ENCODE measurements around the gene CCT2. TPM values are rescaled to one million over a fixed set of nuclear protein-coding genes. Genes with fewer than 3 reads are reported as not detected.

Gene CCT2
- total RNA-seq, 2 donors from 2014 or later, result 68.2 to 71.1 TPM

DNA sequence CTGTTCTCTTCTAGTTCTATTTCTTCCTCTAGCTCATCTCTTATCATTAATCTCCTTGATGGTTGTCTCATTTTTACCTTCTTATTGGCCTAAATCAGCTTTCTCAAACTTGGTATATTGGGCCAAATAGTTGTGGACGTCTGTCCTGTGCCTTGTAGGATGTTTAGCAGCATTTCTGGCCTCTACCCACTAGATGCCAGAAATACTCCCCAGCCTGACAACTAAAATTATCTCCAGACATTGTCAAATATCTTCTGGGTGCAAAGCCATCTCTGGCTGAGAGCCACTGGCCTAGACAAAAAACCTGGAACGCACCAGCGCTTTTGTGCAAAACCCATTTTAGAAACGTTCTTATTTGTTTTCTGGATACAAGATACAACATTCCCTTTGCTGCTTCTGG lies 64.3 kb downstream of the CCT2 start:
- TF ChIP-seq, protein P1, sequence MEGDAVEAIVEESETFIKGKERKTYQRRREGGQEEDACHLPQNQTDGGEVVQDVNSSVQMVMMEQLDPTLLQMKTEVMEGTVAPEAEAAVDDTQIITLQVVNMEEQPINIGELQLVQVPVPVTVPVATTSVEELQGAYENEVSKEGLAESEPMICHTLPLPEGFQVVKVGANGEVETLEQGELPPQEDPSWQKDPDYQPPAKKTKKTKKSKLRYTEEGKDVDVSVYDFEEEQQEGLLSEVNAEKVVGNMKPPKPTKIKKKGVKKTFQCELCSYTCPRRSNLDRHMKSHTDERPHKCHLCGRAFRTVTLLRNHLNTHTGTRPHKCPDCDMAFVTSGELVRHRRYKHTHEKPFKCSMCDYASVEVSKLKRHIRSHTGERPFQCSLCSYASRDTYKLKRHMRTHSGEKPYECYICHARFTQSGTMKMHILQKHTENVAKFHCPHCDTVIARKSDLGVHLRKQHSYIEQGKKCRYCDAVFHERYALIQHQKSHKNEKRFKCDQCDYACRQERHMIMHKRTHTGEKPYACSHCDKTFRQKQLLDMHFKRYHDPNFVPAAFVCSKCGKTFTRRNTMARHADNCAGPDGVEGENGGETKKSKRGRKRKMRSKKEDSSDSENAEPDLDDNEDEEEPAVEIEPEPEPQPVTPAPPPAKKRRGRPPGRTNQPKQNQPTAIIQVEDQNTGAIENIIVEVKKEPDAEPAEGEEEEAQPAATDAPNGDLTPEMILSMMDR (IDR thresholded peaks at IDR 0.05), result no peak
- no peak for TF ChIP-seq POLR2A (IDR thresholded peaks at IDR 0.05)
- Histone ChIP-seq H3K36me3 (replicated peaks in 1 of 2; ENCODE audit: insufficient read depth in 1 of 2, low read depth in 2 of 2) (no peaks in the 10 kb centered on the region), H3K4me1 (no peaks in the 10 kb centered on the region), H3K9me3 (no peaks in the 10 kb centered on the region), H3K27ac (no peak overlapping the region), H3K27me3 (no peaks in the 10 kb centered on the region), H3K4me3 (no peak overlapping the region)
- 48 to 61% methylated on average over 4 of the region's 4 CpGs for WGBS, 2 donors
- DNase-seq, result no peak
- ATAC-seq, result no peak
- intact Hi-C loops (cut with DNase I), result no loop called here

Small RNA genes within 50 kb of the gene (microRNA-seq; reads per million reads assigned to microRNA genes)
- gene MIR3913-1 (ENCODE audit: borderline number of aligned reads in 2 of 2, borderline replicate concordance in 2 of 2), result 0 reads per million in 2 donors
- 0 reads per million in 2 donors for gene MIR3913-2 (ENCODE audit: borderline number of aligned reads in 2 of 2, borderline replicate concordance in 2 of 2)

Small RNA genes within 50 kb of the gene (small RNA-seq; reads per million reads assigned to genes)
- gene MIR3913-1, result 9.9 reads per million, percentile 92 among the genes with 10 or more reads in this experiment

Other genes with a start within 250 kb of the CCT2 start
- gene LYZ, start 237.1 kb upstream of the CCT2 start, total RNA-seq, result 100 to 1,000 TPM in 1 of 2 donors, 10 to 100 TPM in 1; 18.8 to 118 TPM
- 10 to 100 TPM; 14.3 to 15.8 TPM for gene YEATS4, start 225.7 kb upstream of the CCT2 start, total RNA-seq
- 10 to 100 TPM in 1 of 2 donors, 1 to 10 TPM in 1; 4.9 to 14.3 TPM for gene FRS2, start 115.1 kb upstream of the CCT2 start, total RNA-seq
- not detected for gene LRRC10, start 25.4 kb downstream of the CCT2 start, total RNA-seq
- 1 to 10 TPM in 1 of 2 donors, not detected in 1; 1.3 TPM for gene BEST3, start 113.8 kb downstream of the CCT2 start, total RNA-seq
- 10 to 100 TPM; 61.0 to 62.3 TPM for gene RAB3IP, start 153.4 kb downstream of the CCT2 start, total RNA-seq
- under 1 TPM; under 0.01 to 0.52 TPM for gene MYRFL, start 239.8 kb downstream of the CCT2 start, total RNA-seq